ENCODE measurements around the gene ALDH1B1.

The ALDH1B1 gene

GRCh38 chr9:38380872-38381534 lies 11.5 kb upstream of the ALDH1B1 start:
- DNase-seq = no peak
- in situ Hi-C loops (cut with MboI; ENCODE audit: low pct_unique_long_range_greater_than_20kb, low sequenced_read_pairs) = loop anchor here (25.0 kb wide), 3 partner anchors 294 to 869 kb away; no protein-coding TSS in a partner anchor

- DNase-seq = no peak
- in situ Hi-C loops (cut with MboI; ENCODE audit: low pct_unique_long_range_greater_than_20kb, low sequenced_read_pairs) = loop anchor here (25.0 kb wide), 3 partner anchors 295 to 870 kb away; no protein-coding TSS in a partner anchor
Observed at GRCh38 chr9:38382141-38382540, 10.4 kb upstream of the ALDH1B1 start.

- in situ Hi-C loops (cut with MboI; ENCODE audit: low pct_unique_long_range_greater_than_20kb, low sequenced_read_pairs) = loop anchor here (25.0 kb wide), 3 partner anchors 298 to 873 kb away; no protein-coding TSS in a partner anchor
- DNase-seq = no peak
Observed at GRCh38 chr9:38384990-38385848, 7.3 kb upstream of the ALDH1B1 start.

DNA sequence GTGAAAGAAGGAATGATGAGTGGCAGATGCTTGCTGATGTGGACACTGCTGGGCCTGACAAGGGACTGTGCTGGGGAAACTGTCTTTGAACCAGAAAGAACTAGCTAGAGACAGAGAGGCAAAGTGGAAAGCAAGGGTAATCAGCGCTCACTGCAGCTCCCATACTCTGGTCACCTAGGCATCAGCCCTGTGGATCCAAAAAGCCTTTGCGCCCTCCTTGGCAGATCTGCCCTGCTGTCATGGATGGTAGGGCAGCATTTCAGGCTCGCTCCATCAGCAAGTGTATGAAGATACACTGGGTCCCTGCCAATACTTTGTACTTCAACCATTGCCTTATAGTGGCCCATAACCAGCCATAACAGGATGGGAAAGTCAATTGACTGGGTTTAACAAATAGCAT lies 6.6 kb upstream of the ALDH1B1 start:
- in situ Hi-C loops (cut with MboI; ENCODE audit: low pct_unique_long_range_greater_than_20kb, low sequenced_read_pairs) = loop anchor here (25.0 kb wide), 3 partner anchors 299 to 874 kb away; no protein-coding TSS in a partner anchor

GRCh38 chr9:38386319-38386895 lies 6.1 kb upstream of the ALDH1B1 start:
- no peak for DNase-seq
- in situ Hi-C loops (cut with MboI; ENCODE audit: low pct_unique_long_range_greater_than_20kb, low sequenced_read_pairs) = loop anchor here (25.0 kb wide), 3 partner anchors 299 to 874 kb away; no protein-coding TSS in a partner anchor

More for the DNA sequence above, 6.6 kb upstream of the ALDH1B1 start:
- no peak for DNase-seq

DNA sequence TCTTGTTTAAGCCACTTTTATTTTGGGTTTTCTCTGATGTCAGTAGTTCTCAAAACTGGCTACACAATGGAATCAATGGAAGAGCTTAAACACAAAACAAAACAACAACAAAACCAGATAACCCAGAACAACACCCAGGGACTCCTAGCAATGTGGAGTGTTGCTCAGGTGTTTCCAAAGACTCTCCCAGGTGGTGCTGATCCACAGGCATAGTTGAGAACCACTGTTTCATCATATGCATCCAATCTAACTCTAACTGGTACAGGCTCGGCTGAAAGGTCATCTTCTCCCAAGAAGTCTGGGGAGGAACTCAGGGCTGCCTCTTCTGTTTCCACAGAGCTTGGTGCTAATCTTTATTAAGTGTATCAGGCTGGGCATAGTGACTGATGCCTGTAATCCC lies 5.4 kb upstream of the ALDH1B1 start:
- DNase-seq = no peak
- in situ Hi-C loops (cut with MboI; ENCODE audit: low pct_unique_long_range_greater_than_20kb, low sequenced_read_pairs) = loop anchor here (25.0 kb wide), 3 partner anchors 300 to 875 kb away; no protein-coding TSS in a partner anchor

DNA sequence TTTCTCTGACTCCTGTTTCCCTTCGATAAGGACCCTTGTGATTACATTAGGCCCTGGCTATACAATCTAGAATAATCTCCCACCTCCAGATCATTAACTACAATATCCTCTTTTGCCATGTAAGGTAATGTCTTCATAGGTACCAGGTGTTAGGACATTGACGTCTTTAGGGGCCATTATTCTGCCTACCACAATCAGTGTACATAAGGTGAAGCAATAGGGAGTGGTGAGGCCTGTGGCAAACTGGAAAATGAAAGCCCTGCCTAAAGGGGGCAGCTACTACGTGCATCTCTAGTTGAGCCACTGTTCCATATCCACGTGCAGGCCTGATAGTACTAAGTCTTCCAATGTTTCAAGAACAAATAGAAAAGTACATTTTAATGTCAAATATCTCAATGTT lies 4.8 kb upstream of the ALDH1B1 start:
- in situ Hi-C loops (cut with MboI; ENCODE audit: low pct_unique_long_range_greater_than_20kb, low sequenced_read_pairs) = loop anchor here (25.0 kb wide), 3 partner anchors 300 to 875 kb away; no protein-coding TSS in a partner anchor

GRCh38 chr9:38388283-38389223 lies 3.9 kb upstream of the ALDH1B1 start:
- in situ Hi-C loops (cut with MboI; ENCODE audit: low pct_unique_long_range_greater_than_20kb, low sequenced_read_pairs) = loop anchor here (25.0 kb wide), 3 partner anchors 301 to 876 kb away; no protein-coding TSS in a partner anchor
- no peak for DNase-seq

More for the DNA sequence above, 4.8 kb upstream of the ALDH1B1 start:
- no peak for DNase-seq

GRCh38 chr9:38389313-38389712 lies 3.2 kb upstream of the ALDH1B1 start:
- in situ Hi-C loops (cut with MboI; ENCODE audit: low pct_unique_long_range_greater_than_20kb, low sequenced_read_pairs) = loop anchor here (25.0 kb wide), 3 partner anchors 302 to 877 kb away; no protein-coding TSS in a partner anchor
- no peak for DNase-seq

DNA sequence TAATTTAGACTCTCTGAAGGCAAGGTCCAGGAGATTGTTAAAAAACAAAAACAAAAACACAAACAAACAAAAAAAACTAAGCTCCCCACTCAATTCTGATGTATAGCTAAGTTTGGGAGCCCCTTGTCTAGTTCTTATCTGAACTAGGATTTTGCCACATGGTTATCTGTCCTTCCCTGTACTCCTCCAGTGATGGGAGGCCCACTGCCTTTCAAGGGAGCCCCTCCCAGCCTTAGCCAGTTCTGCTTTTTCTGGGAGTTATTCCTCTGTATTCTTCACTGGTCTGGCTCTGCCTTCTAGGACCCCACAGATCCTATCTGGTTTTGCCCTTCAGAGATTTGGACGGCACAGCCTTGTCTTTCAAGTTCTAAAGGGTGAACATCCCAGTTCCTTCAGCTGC lies 2.1 kb upstream of the ALDH1B1 start:
- in situ Hi-C loops (cut with MboI; ENCODE audit: low pct_unique_long_range_greater_than_20kb, low sequenced_read_pairs) = loop anchor here (25.0 kb wide), 3 partner anchors 303 to 878 kb away; no protein-coding TSS in a partner anchor
- peak; percentile 20 for DNase-seq

- DNase-seq = no peak
- in situ Hi-C loops (cut with MboI; ENCODE audit: low pct_unique_long_range_greater_than_20kb, low sequenced_read_pairs) = loop anchor here (25.0 kb wide), 3 partner anchors 304 to 879 kb away; no protein-coding TSS in a partner anchor
Observed at GRCh38 chr9:38390851-38391250, 1.7 kb upstream of the ALDH1B1 start.

GRCh38 chr9:38391278-38392118 lies 1.0 kb upstream of the ALDH1B1 start:
- DNase-seq = no peak
- in situ Hi-C loops (cut with MboI; ENCODE audit: low pct_unique_long_range_greater_than_20kb, low sequenced_read_pairs) = loop anchor here (25.0 kb wide), 3 partner anchors 304 to 879 kb away; no protein-coding TSS in a partner anchor

- in situ Hi-C loops (cut with MboI; ENCODE audit: low pct_unique_long_range_greater_than_20kb, low sequenced_read_pairs) = loop anchor here (25.0 kb wide), 3 partner anchors 306 to 881 kb away; no protein-coding TSS in a partner anchor
- DNase-seq = peak; percentile 11
Observed at GRCh38 chr9:38393128-38393796, 760 bp downstream of the ALDH1B1 start.

DNA sequence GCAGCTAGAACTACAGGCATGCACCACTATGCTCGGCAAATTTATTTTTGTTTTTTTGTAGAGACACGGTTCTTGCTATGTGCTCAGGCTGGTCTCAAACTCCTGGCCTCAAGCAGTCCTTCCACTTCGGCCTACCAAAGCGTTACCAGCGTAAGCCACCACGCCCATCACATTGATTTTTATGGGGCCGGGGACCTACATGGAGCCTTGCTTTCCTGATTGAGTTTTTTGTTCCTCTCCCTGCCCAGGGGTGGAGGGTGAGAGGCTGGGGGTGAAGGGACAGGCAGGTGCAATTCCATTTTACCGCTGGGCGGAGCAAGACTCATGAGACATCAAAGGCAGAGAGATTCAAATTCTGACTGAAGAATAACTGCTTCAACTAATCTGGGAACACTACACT lies 1.9 kb downstream of the ALDH1B1 start:
- DNase-seq = no peak
- in situ Hi-C loops (cut with MboI; ENCODE audit: low pct_unique_long_range_greater_than_20kb, low sequenced_read_pairs) = loop anchor here (25.0 kb wide), 3 partner anchors 307 to 882 kb away; no protein-coding TSS in a partner anchor

GRCh38 chr9:38395653-38396370 lies 3.3 kb downstream of the ALDH1B1 start:
- DNase-seq = no peak
- in situ Hi-C loops (cut with MboI; ENCODE audit: low pct_unique_long_range_greater_than_20kb, low sequenced_read_pairs) = loop anchor here (25.0 kb wide), 3 partner anchors 309 to 884 kb away; no protein-coding TSS in a partner anchor

- no peak for DNase-seq
- in situ Hi-C loops (cut with MboI; ENCODE audit: low pct_unique_long_range_greater_than_20kb, low sequenced_read_pairs) = loop anchor here (25.0 kb wide), 3 partner anchors 309 to 884 kb away; no protein-coding TSS in a partner anchor
Observed at GRCh38 chr9:38396371-38396671, 3.8 kb downstream of the ALDH1B1 start.
